ENCODE data around the gene PTGES2.

DNA sequence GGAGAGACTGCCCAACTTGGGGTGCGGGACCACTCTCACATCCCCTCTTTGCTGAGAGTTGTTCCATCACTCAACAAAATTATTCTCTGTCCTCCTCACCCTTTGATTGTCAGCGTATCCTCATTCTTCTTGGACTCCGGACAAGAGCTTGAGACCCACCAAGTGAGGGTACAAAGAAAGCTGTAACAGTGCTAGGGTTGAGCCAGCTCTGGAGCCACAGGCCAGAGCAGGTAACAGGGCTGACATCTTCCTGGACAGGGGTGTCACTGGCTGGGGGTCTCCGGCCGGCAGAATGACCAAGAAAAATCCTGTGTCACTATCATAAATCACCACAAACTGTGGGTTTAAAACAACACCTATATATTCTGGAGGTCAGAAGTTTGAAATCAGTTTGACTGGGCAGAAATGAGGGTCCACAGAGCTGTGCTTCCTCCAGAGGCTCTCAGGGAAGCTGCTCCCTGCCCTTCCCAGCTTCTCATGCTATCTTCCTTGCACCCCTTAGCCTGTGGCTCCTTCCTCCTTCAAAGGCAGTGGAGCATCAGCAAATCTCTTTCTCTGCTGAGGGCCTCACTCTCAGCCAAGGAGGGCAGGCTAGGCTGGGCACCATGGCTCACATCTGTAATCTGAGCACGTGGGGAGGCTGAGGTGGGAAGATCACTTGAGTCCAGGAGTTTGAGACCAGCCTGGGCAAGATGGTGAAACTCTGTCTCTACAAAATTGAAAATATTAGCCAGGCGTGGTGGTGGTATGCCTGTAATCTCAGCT, 28.4 kb upstream of the PTGES2 start:
- TF ChIP-seq POLR2AphosphoS5 (IDR thresholded peaks at IDR 0.05) (no peak), POLR2A (IDR thresholded peaks at IDR 0.05) (no peak), EP300 (IDR thresholded peaks at IDR 0.05) (no peak)
- TF ChIP-seq, protein P1, sequence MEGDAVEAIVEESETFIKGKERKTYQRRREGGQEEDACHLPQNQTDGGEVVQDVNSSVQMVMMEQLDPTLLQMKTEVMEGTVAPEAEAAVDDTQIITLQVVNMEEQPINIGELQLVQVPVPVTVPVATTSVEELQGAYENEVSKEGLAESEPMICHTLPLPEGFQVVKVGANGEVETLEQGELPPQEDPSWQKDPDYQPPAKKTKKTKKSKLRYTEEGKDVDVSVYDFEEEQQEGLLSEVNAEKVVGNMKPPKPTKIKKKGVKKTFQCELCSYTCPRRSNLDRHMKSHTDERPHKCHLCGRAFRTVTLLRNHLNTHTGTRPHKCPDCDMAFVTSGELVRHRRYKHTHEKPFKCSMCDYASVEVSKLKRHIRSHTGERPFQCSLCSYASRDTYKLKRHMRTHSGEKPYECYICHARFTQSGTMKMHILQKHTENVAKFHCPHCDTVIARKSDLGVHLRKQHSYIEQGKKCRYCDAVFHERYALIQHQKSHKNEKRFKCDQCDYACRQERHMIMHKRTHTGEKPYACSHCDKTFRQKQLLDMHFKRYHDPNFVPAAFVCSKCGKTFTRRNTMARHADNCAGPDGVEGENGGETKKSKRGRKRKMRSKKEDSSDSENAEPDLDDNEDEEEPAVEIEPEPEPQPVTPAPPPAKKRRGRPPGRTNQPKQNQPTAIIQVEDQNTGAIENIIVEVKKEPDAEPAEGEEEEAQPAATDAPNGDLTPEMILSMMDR (IDR thresholded peaks at IDR 0.05): no peak
